Stimulated activated CD8-positive, alpha-beta memory T cell treated with anti-CD3 and anti-CD28 coated beads, Interleukin-4, amount 100 ng/mL, for 1 hour (primary cell): Measurements from ENCODE around the gene MAGI2.
"Not testable (repeated sequence)": the region's sequence is repeated elsewhere in the genome, so short reads cannot be mapped to it uniquely, and the experiment has no call there.

Source experiments
- DNase-seq, 2 donors: peaks; one replicate each; pipeline ENCODE4 v3.0.0-alpha.2; 2020; ENCODE audit warnings: low read depth in 2 of 2, low spot score in 1 of 2

MAGI2 gene

GRCh38 chr7:78261739-78262138 lies 1191.7 kb downstream of the MAGI2 start:
- no peak for DNase-seq

DNA sequence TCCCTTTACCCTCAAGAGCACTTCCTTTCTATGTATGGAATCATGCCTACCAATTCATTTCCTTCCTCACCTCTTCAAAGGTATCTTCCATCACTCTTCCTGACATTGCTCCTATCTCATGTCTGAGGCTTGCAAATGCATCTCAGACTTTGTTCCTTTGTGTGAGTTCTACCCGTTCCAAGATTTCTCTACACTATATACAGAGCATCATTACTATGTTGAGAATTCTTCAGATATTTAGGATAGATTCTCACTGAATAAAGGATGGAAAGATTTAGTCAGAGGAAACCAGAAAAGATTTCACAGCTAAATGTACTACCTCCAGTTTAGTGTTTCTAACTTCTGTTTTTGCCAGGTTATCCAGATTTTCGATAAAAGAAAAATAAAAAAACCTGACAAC lies 1192.2 kb downstream of the MAGI2 start:
- no peak for DNase-seq

- no peak for DNase-seq
These were observed 1192.6 kb downstream of the MAGI2 start for GRCh38 chr7:78260826-78261225.

DNA sequence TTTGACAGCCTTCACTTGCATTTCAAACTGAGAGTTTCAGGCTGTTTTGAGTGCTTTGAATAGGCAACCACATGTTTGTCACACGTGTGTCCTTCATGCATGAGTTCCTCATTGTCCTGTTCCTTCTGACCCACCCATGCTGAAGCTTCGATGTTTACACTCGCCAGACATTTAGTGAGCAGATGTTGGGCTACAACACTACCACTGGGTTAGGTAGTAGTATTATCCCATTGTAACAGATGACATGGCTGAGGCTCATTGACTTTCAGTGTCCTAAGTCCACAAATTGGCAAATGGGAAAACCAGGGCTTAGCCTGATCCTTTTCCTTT lies 1198.8 kb downstream of the MAGI2 start:
- DNase-seq = no peak

GRCh38 chr7:78253850-78254725 lies 1199.4 kb downstream of the MAGI2 start:
- no peak for DNase-seq

GRCh38 chr7:78248867-78249266 lies 1204.6 kb downstream of the MAGI2 start:
- DNase-seq = no peak

DNA sequence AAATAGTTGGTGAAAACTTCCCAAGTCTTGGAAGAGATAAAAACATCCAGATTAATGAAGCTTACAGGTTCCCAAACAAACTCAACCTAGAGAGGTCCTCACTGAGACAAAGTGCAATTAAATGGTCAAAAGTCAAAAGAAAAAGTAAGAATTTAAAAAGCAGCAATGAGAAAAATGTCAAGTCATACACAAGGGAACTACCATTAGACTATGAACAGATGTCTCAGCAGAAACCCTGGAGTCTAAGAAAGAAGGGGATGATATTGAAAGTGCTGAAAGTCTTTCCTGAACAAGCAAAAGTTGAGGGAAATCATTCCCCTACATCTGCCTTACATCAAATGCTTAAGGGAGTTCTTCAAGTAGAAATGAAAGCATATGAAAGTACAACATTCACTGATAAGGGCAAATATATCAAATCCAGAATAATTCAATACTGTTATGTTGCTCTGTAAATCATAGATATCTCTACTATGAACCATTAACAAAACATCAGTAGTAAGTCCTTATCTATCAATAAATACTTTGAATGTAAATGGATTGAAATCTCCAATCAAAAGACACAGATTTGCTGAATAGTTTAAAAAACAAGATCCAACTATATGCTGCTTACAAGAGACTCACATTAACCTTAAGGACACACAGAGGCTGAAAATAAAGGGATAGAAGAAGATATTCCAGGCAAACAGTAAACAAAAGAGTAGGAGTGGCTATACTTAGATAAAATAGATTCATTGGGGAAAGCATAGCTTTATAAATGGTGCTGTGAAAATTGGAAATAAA lies 1205.4 kb downstream of the MAGI2 start:
- DNase-seq = no peak

- DNase-seq = not testable (repeated sequence)
These were observed 1213.3 kb downstream of the MAGI2 start for GRCh38 chr7:78240179-78240578.

- no peak for DNase-seq
These were observed 1218.8 kb downstream of the MAGI2 start for GRCh38 chr7:78234634-78235033.

DNA sequence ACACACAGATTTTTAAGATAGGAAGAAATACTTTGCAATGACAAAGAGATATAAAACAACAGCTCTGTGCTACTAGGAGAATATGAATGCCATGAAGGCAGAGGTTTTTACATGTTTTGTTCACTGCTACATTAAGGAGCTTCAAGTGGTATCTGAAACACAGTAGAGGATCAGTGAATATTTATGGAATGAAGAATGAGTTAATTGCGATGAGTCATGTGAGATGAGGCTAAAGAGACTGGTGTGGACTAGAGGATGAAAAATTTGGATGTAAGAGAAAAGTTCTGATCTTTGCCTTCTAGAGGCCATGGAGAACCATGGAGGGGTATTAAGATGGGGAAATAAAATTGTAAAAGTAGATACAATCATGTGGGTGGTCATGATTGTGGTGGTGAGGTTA lies 1220.7 kb downstream of the MAGI2 start:
- no peak for DNase-seq

DNA sequence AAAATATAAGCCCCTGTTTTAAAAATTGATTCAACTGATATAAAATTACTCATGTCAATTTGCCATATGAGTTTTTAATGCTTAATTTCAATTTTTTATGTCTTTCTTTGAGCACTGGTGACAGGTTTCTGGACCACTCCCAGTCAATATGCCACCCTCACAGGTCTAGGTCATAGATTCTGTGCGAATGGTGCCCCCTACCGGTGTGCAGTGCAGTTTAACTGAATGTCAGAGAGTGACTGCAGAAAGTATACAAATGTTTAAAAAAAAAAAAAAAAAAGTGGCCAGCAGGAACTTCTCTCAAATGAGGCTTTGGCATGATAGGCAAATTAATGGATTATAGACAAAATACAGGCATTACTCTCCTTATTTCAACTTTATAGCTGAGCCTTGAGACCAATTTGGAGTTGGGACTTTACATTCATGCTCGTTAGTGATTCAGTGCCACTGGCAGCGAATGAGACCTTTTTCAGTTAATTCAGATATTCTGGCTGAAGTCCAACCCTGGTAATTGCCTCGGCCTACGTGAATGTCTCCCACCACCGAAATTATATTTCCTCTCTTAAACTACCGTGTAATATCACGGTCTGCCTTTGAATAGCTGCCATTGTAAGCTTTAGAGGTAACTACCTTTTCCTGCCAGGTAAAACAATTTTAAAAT lies 1227.3 kb downstream of the MAGI2 start:
- DNase-seq = no peak

DNA sequence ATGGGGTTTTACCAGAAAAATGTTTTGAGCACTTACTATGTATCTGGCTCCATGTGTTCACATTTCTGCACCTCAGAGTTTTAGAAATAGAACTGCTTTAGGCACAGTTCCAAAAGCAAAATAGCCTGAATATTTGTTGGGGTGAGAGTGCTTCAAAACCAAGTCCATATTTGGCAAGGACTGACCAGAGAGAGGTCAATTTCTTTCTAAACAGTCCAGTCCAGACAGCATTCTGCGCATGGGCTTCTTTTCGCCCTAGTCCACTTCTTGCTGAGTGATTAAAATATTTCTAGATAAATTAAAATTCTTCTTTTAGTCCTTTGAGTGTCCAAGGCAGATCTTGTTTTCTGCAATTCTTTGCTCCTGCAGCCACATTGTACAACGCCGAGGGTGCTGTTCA lies 1227.9 kb downstream of the MAGI2 start:
- no peak for DNase-seq

- no peak for DNase-seq
These were observed 1228.5 kb downstream of the MAGI2 start for GRCh38 chr7:78224923-78225322.

GRCh38 chr7:78223598-78223997 lies 1229.9 kb downstream of the MAGI2 start:
- DNase-seq = no peak

GRCh38 chr7:78222001-78222751 lies 1231.3 kb downstream of the MAGI2 start:
- no peak for DNase-seq

DNA sequence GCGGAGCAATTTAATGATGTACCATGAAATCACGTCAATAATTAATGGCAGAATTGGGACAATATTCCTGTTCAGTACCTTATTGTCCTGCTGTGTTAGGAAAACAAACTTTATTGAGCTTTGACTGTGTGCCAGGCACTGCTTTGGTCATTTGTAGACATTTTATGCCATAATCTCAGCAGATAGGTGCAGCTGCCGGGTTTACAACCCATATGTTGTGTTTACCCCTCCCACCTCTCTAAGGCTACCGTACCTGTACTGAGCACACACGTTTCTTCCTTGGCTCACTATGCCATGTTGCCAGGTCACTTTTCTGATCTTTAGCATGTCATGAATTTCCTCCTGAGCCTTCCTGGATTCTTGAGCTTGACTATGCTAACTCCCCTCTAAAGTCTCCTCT lies 1232.7 kb downstream of the MAGI2 start:
- no peak for DNase-seq

DNA sequence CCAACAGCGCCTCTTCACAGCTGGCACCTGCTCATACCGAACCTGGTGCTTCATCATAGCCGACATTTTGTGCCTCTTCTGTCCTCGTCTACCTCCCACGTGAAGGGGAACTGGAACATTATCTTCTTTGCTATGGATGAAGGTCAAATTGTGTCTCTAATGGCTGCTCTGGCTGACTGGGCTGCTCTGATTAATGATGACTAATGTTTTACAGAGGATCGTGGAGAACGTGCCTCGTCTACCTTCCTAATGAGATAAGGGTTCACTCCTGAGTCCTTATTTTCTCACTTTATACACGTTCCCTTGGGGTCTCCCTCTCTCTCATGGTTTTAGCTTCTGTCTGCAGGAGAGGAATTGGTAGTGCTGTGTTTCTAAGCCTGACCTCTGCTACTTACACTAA lies 1234.6 kb downstream of the MAGI2 start:
- no peak for DNase-seq

- DNase-seq = no peak
These were observed 1235.4 kb downstream of the MAGI2 start for GRCh38 chr7:78218051-78218450.

GRCh38 chr7:78215199-78215598 lies 1238.3 kb downstream of the MAGI2 start:
- no peak for DNase-seq

- no peak for DNase-seq
These were observed 1240.1 kb downstream of the MAGI2 start for GRCh38 chr7:78213402-78213801.

DNA sequence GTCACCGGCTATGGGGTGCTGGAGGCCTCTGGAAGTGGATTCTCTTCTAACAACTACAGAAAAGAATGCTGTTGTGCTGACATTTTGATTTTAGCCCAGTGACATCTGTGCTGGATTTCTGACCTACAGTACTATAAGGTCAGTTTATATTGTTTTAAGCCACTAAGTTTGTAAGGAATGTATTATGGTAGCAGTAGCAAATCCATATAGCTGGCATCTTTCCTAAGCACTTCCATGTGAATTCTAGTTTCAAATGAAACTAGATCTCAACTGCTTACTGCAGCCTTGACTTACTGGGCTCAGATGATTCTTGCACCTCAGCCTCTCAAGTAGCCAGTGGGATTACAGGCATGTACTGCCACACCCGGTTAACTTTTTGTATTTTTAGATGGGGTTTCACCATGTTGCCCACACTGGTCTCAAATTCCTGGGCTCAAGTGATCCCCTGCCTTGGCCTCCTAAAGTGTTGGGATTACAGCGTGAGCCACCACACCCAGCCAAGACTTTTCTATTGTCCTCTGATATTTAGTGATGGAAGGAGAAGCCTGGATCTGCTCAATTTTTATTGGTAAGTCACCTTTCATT lies 1240.9 kb downstream of the MAGI2 start:
- no peak for DNase-seq
